CD4-positive, alpha-beta T cell treated with Interferon gamma for 1 hour (primary cell): ENCODE results near the gene TMEM217.
A peak's percentile ranks its signal among the peaks of the same experiment; 100 is the strongest.
"Not testable (repeated sequence)": the region's sequence is repeated elsewhere in the genome, so short reads cannot be mapped to it uniquely, and the experiment has no call there.

ENCODE experiments used
- DNase-seq: peaks from one replicate; pipeline ENCODE4 v3.0.0-alpha.2; 2020

The TMEM217 gene

GRCh38 chr6:37209461-37210205, 48.3 kb downstream of the TMEM217 start:
- DNase-seq: peak; percentile 48

DNA sequence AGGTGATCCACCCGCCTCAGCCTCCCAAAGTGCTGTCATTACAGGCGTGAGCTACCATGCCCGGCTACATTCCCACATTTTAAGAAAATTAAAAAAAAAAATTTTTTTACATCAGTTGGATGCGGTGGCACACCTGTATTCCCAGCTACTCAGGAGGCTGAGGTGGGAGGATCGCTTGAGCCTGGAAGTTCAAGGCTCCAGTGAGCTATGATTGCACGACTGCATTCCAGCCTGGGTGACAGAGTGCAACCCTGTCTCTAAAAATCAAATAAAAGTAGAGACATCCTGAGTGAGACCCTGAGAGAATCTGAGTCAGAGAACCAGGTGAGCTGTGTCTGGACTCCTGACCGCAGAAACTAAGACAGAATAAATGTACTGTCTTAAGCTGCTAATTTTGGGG, 49.2 kb downstream of the TMEM217 start:
- DNase-seq: no peak

DNA sequence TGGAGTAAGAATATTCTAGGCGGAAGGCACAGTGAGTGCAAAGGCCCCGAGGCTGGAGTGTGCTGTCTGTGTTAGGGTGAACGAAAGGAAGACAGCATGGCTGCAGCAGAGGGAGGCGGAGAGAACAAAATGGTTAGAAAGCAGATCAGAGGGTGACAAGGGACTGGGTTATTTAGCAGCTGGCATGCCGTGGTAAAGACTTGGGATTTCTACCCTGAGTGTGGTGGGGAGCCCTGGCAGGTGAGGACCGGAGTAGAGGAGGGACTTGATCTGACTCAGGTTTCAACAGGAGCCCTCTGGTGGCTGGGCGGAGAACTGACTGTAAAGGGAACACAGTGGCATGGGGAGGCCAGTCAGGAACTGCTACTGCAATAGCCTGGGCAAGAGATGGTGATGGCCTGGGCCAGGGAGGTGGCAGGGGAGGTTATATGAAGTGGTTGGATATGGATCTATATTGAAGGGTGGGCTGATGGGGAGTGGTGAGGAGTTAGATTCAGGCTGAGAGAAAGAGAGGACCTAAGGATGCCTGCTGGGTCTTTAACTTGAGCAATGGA, 50.0 kb downstream of the TMEM217 start:
- DNase-seq: peak; percentile 88

- DNase-seq: no peak
These were observed 51.3 kb downstream of the TMEM217 start for GRCh38 chr6:37206622-37207021.

- no peak for DNase-seq
These were observed 52.0 kb downstream of the TMEM217 start for GRCh38 chr6:37205997-37206340.

DNA sequence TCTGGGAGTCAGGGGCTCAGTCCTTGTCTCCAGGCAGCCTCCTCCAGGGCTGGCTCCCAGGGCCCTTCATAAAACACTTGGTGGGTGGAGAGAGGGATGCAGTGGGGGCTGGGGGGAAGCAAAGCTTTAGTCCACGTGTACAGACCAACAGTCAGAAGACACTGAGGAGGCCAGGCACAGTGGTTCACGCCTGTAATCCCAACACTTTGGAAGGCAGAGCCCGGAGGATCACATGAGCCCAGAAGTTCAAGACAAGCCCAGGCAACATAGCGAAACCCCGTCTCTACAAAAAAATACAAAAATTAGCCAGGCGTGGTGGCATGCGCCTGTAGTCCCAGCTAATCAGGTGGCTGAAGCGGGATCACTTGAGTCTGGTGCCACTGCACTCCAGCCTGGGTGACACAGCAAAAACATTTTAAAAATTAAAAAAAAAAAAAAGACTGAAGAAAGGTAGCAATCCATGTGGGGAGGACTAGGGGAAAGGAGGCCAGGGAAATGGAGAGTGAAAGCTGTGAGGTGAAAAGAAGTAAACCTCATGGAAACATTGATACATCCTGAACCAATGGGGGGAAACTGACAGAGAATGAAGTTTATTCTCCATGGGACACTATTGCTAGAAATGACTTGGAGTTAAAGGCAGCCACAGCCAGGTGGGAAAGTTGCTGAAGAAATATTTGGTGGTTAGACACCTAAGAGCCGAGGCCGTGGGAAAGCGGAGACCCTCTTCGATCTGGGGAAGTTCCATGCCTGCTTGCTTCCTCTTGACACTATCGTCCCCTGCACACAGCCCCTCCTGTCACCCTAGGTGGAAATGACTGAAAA, 52.6 kb downstream of the TMEM217 start:
- no peak for DNase-seq

- no peak for DNase-seq
These were observed 53.8 kb downstream of the TMEM217 start for GRCh38 chr6:37204014-37204751.

- DNase-seq: no peak
These were observed 55.0 kb downstream of the TMEM217 start for GRCh38 chr6:37202788-37203491.

DNA sequence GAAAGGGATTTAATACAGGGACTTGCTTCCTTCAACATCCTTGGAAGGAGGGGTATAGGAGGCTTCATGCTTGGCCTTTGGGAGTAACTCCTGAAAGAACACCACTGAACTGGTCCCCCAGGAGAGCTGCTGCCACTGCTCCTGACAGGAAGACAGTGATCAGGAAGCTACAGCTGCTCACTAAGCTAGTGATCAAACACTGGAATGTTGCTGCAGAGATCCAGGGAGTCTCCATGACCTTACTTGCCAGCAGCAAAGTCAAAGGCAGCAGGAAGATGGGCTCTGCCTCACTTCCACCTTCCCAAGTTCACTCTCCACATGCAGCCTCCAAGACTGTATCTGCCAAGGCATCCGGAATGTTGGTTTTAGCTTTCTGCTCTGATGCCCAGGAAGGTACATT, 56.2 kb downstream of the TMEM217 start:
- DNase-seq: no peak

DNA sequence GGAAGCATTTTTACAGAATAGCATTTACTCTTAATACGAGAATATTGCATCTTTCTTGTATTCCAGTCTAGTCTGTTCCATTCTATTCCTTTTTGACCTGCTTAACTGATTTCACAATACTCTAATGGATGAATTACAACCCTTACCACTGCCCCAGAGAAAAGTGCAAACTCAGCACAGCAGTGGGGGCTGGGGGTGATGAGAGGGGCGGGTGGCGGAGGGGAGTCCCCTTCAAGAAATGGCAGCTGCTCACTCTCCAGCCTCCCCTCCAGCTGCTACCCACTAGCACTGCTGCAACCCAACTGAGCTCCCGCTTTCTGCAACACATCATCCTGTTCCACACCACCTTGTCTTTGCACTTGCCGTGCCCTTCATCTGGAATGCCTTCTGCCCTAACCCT, 57.9 kb downstream of the TMEM217 start:
- no peak for DNase-seq

DNA sequence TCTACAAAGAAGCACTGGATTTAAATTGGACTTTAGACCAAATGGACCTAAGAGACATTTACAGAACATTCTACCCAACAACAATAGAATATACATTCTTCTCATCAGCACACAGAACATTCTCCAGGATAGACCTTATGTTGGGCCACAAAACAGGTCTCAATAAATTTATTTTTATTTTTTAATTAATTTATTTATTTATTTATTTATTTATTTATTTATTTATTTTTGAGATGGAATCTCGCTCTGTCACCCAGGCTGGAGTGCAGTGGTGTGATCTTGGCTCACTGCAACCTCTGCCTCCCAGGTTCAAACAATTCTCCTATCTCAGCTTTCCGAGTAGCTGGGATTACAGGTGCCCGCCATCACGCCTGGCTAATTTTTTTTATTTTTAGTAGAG, 61.5 kb downstream of the TMEM217 start:
- not testable (repeated sequence) for DNase-seq

DNA sequence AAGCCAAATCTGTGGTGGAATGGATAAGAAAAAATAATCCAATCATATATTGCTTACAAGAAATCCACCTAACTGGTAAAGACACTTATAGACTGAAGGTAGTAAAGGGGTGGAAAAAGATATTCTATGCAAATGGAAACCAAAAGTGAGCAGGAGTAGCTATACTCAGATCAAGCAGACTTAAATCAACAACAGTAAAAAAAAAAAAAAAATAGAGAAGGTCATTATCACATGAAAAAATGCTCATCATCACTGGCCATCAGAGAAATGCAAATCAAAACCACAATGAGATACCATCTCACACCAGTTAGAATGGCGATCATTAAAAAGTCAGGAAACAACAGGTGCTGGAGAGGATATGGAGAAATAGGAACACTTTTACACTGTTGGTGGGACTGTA, 63.1 kb downstream of the TMEM217 start:
- not testable (repeated sequence) for DNase-seq

GRCh38 chr6:37192666-37193065, 65.3 kb downstream of the TMEM217 start:
- no peak for DNase-seq

- DNase-seq: no peak
These were observed 67.8 kb downstream of the TMEM217 start for GRCh38 chr6:37190159-37190535.

DNA sequence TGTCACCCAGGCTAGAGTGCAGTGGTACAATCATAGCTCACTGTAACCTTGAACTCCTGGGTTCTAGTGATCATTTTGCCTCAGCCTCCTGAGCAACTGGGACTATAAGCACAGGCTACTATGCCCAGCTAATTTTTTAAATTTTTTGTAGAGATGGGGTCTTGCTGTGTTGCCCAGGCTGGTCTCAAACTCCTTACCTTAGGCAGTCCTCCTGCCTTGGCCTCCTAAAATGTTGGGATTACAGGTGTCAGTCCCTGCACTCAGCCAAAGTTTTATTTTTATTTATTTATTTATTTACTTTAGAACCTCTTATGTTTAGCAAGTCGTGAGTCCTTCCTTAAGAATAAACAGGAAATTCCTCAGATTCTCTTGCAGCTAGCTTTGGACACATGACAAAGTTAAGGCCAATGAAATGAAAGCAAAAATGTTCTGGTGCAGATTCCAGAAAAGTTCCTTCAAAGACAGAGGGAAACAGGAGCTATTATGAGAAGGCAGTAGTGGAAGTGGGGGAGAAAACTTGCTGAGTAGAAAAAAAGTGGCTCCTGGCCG, 68.9 kb downstream of the TMEM217 start:
- DNase-seq: no peak

GRCh38 chr6:37187321-37188022, 70.5 kb downstream of the TMEM217 start:
- DNase-seq: peak; percentile 38

GRCh38 chr6:37185949-37186720, 71.8 kb downstream of the TMEM217 start:
- not testable (repeated sequence) for DNase-seq

GRCh38 chr6:37182736-37183590, 75.0 kb downstream of the TMEM217 start:
- peak; percentile 82 for DNase-seq

DNA sequence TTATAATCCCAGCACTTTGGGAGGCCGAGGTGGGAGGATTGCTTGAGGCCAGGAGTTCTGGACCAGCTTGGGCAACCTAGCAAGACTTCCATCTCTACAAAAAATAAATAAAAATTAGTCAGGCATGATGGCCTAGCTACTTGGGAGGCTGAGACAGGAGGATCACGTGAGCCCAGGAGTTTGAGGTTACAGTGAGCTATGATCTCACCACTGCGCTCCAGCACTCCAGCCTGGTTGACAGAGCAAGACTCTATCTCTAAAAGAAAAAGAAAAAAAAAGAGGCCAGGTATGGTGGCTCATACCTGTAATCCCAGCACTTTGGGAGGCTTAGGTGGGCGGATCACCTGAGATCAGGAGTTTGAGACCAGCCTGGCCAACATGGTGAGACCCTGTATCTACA, 77.3 kb downstream of the TMEM217 start:
- DNase-seq: not testable (repeated sequence)

DNA sequence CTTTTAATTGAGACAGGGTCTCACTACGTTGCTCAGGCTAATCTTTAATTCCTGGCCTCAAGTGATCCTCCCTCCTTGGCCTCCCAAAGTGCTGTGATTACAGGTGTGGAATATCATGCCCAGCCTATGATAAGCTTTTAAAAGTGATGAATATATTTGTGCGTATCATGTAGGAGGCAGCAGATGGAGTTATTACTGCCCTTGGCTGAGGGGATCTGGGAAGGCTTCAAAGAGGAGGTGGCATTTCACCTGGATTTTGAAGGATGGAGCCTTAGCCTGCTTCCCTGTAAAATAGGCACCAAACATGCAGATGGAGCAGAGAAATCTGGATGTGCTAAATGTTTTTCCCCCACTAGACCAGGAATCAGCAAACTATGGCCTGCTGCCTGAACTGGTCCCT, 77.9 kb downstream of the TMEM217 start:
- DNase-seq: no peak
